Stomach (tissue), 4 donors: ENCODE results near the gene PPP4R4.
"Not testable (repeated sequence)": the region's sequence is repeated elsewhere in the genome, so short reads cannot be mapped to it uniquely, and the experiment has no call there.

ENCODE experiments used
- CTCF ChIP-seq, 7 experiments: fragments of 450-650 bp in 4 of 7; fragments of 200-600 bp in 3 of 7; sonication (generic) in 3 of 7; IDR thresholded peaks; one replicate each; pipeline ENCODE4 v1.5.1; 2016 to 2019; ENCODE audit warnings: antibody characterized with exemption in 7 of 7, control low read depth in 2 of 7, mild to moderate bottlenecking in 1 of 7
- POLR2A ChIP-seq, 4 donors: fragments of 450-650 bp; IDR thresholded peaks; one replicate each; pipeline ENCODE4 v1.6.1; 2016; ENCODE audit warnings: antibody characterized with exemption in 4 of 4, control low read depth in 2 of 4, mild to moderate bottlenecking in 1 of 4, moderate library complexity in 1 of 4

GRCh38 chr14:94218198-94218886, 44.2 kb downstream of the PPP4R4 start:
- not testable (repeated sequence) for TF ChIP-seq CTCF, POLR2A (IDR thresholded peaks at IDR 0.05)
